ENCODE data around the gene C20orf202. TPM values are rescaled to one million over a fixed set of nuclear protein-coding genes. Genes with fewer than 3 reads are reported as not detected.

The C20orf202 gene
- total and polyA plus RNA-seq, 9 of the 15 experiments (the other 6 are each of a cell fraction or from before 2014, with no cell fraction given): 0.03 to 0.24 (median 0.15) TPM; not detected in 4

GRCh38 chr20:1184260-1184637, 19.0 kb upstream of the C20orf202 start:
- no TSS peak for BruUV-seq (replicated peaks)
- FAIRE-seq: no peak
- Histone ChIP-seq H3K4me1 (replicated peaks in 1 of 2; ENCODE audit: control insufficient read depth in 2 of 2, insufficient read depth in 2 of 2, low read length in 2 of 2) (peaks cover 48 to 58% of the 10 kb centered on the region in 2 experiments), H3K4me2 (ENCODE audit: insufficient read depth, low read length) (peak overlapping the region; percentile 77), H3K9ac (ENCODE audit: insufficient read depth in 1 of 2, low read depth in 2 of 2, low read length in 2 of 2) (peak overlapping the region; percentile 61 to 85), H3K27ac (ENCODE audit: extremely low read depth, low read depth, low read length) (peak overlapping the region; percentile 60; the same call in 2 of the 3 replicates), H2AFZ (ENCODE audit: low read depth, low read length) (peak overlapping the region; percentile 72), H3K36me3 (ENCODE audit: control insufficient read depth, insufficient read depth, low read length) (peaks cover 23% of the 10 kb centered on the region; the same call in 2 of the 3 replicates), H4K20me1 (replicated peaks; ENCODE audit: control insufficient read depth, insufficient read depth, low read length) (no peaks in the 10 kb centered on the region), H3K27me3 (ENCODE audit: control insufficient read depth in 2 of 2, insufficient read depth in 2 of 2, low read length in 2 of 2) (no peaks in the 10 kb centered on the region), H3K9me3 (replicated peaks; ENCODE audit: control insufficient read depth, insufficient read depth, low read depth, low read length) (no peaks in the 10 kb centered on the region), H3K79me2 (ENCODE audit: control insufficient read depth, insufficient read depth, low read length) (peaks cover 24% of the 10 kb centered on the region), H3K4me3 (peak overlapping the region; percentile 58), H3K9me1 (ENCODE audit: control insufficient read depth, insufficient read depth, low read length) (peaks cover 4% of the 10 kb centered on the region)
- POLR2A ChIA-PET: interaction anchor here (0.6 to 1.2 kb wide), 4 partner anchors 9 to 917 kb away, joined by 3 read pairs; partner anchors contain the start of gene STK35
- in situ Hi-C loops (cut with MboI) (no loop called here), intact Hi-C loops (cut with micrococcal nuclease) (loop anchor here (2.0 to 10.0 kb wide), 2 partner anchors 65 to 369 kb away; partner anchors contain the start of gene PSMF1)
- WGBS (ENCODE audit: insufficient coverage, low coverage, missing lambda C conversion rate): 22% methylated on average over 5 of the region's 13 CpGs
- 0 out of 2 replicates have a peak, but pooled peaks have one; percentile 6 for TF ChIP-seq NFIC (IDR thresholded peaks at IDR 0.05)
- no peak for TF ChIP-seq ARID1B (IDR thresholded peaks at IDR 0.05)
- 0 out of 2 replicates have a peak, but pooled peaks have one; percentile 19 for TF ChIP-seq HDAC2 (IDR thresholded peaks at IDR 0.05)
- DNase-seq (ENCODE audit: extremely low read depth in 1 of 4, low spot score in 3 of 4): no peak
- CTCF ChIA-PET (ENCODE audit: low intra/inter-chr PET ratio): no interaction called here
- ATAC-seq: no peak

- peak within 1 kb of the TSS; percentile 72 for H2AFZ ChIP-seq (ENCODE audit: low read depth, low read length)
- in situ Hi-C loops (cut with MboI) (no loop called here), intact Hi-C loops (cut with micrococcal nuclease) (loop anchor here (2.0 to 10.0 kb wide), 2 partner anchors 66 to 370 kb away; partner anchors contain the start of gene PSMF1)
- H3K27me3 ChIP-seq (ENCODE audit: control insufficient read depth in 2 of 2, insufficient read depth in 2 of 2, low read length in 2 of 2): no peaks in the 10 kb centered on the region
- H3K4me1 ChIP-seq (replicated peaks in 1 of 2; ENCODE audit: control insufficient read depth in 2 of 2, insufficient read depth in 2 of 2, low read length in 2 of 2): peaks cover 52 to 63% of the 10 kb centered on the region in 2 experiments
- CTCF ChIA-PET (ENCODE audit: low intra/inter-chr PET ratio): interaction anchor here (0.7 kb wide), 1 partner anchor 242 kb away, joined by 3 read pairs; no protein-coding TSS in a partner anchor
- peak within 1 kb of the TSS; percentile 61 to 87 for H3K9ac ChIP-seq (ENCODE audit: insufficient read depth in 1 of 2, low read depth in 2 of 2, low read length in 2 of 2)
- H3K79me2 ChIP-seq (ENCODE audit: control insufficient read depth, insufficient read depth, low read length): peaks cover 24% of the 10 kb centered on the region
- no peaks in the 10 kb centered on the region for H4K20me1 ChIP-seq (replicated peaks; ENCODE audit: control insufficient read depth, insufficient read depth, low read length)
- H3K36me3 ChIP-seq (ENCODE audit: control insufficient read depth, insufficient read depth, low read length): peaks cover 20% of the 10 kb centered on the region; the same call in 2 of the 3 replicates
- ATAC-seq (peak; percentile 19), DNase-seq (ENCODE audit: extremely low read depth in 1 of 4, low spot score in 3 of 4) (peak in 3 of 4 experiments; percentile 29 to 70 (median 68)), FAIRE-seq (no peak)
- POLR2A ChIA-PET: interaction anchor here (0.6 to 1.2 kb wide), 2 partner anchors 9 to 28 kb away, joined by 3 read pairs; no protein-coding TSS in a partner anchor
- peak within 1 kb of the TSS; percentile 60 for H3K27ac ChIP-seq (ENCODE audit: extremely low read depth, low read depth, low read length)
- 2% methylated on average over 21 of the region's 76 CpGs for WGBS (ENCODE audit: insufficient coverage, low coverage, missing lambda C conversion rate)
- H3K4me3 ChIP-seq: peak within 1 kb of the TSS; percentile 58
- peak within 1 kb of the TSS; percentile 77 for H3K4me2 ChIP-seq (ENCODE audit: insufficient read depth, low read length)
- no TSS peak for BruUV-seq (replicated peaks)
- H3K9me3 ChIP-seq (replicated peaks; ENCODE audit: control insufficient read depth, insufficient read depth, low read depth, low read length): no peaks in the 10 kb centered on the region
- H3K9me1 ChIP-seq (ENCODE audit: control insufficient read depth, insufficient read depth, low read length): peaks cover 4% of the 10 kb centered on the region
- TF ChIP-seq FOXP4 (CRISPR knock-in tag; IDR thresholded peaks at IDR 0.05; ENCODE audit: borderline replicate concordance): 0 out of 2 replicates have a peak, but pooled peaks have one; percentile 9
- no peak for TF ChIP-seq STAT5B (CRISPR knock-in tag; IDR thresholded peaks at IDR 0.05)
- 0 out of 4 replicates have a peak, but pooled peaks of 1 of the 2 experiments have one; percentile 30 for TF ChIP-seq HDAC1 (IDR thresholded peaks at IDR 0.05)
- TF ChIP-seq HDAC2 (IDR thresholded peaks at IDR 0.05): 0 out of 2 replicates have a peak, but pooled peaks have one; percentile 3
- TF ChIP-seq TEAD1 (CRISPR knock-in tag; IDR thresholded peaks at IDR 0.05): peak in 1 of 2 experiments; percentile 29; a peak in 1 of 4 replicates
- TF ChIP-seq MAX (CRISPR knock-in tag; IDR thresholded peaks at IDR 0.05): peak; percentile 46
- TF ChIP-seq POLR2G (IDR thresholded peaks at IDR 0.05; ENCODE audit: low read depth, low read length): peak; percentile 66
- TF ChIP-seq KDM5B (IDR thresholded peaks at IDR 0.05; ENCODE audit: insufficient replicate concordance, low read depth, low read length): peak; percentile 59
- peak; percentile 9 for TF ChIP-seq CCNT2 (IDR thresholded peaks at IDR 0.05; ENCODE audit: borderline replicate concordance, extremely low read depth, insufficient read length, low read depth, low read length)
Observed at GRCh38 chr20:1184638-1185315, 18.5 kb upstream of the C20orf202 start, which contains the start of gene TMEM74B. Gene TMEM74B (minus strand): TSS chr20:1184981. CDS start chr20:1183801, 1,180 bp downstream.
